ENCODE measurements around the gene ZFPM1. TPM values are rescaled to one million over a fixed set of nuclear protein-coding genes. Genes with fewer than 3 reads are reported as not detected.

ZFPM1 gene
- total RNA-seq, 3 donors from 2014 or later (not counting 1 experiment from before 2014, with no cell fraction given): 56.3 to 71.0 (median 64.6) TPM

- Histone ChIP-seq H3K27ac (ENCODE audit: low read length) (no peak overlapping the region), H3K4me1 (ENCODE audit: control insufficient read depth, insufficient read depth, low read length) (peaks cover 16% of the 10 kb centered on the region), H3K36me3 (ENCODE audit: control insufficient read depth, insufficient read depth, low read length) (peaks cover 7% of the 10 kb centered on the region), H3K9me3 (ENCODE audit: control insufficient read depth, insufficient read depth, low read length) (no peaks in the 10 kb centered on the region), H3K27me3 (ENCODE audit: control insufficient read depth, insufficient read depth, low read length) (no peaks in the 10 kb centered on the region), H3K4me3 (ENCODE audit: low read length) (no peak overlapping the region)
- DNase-seq: no peak
- ATAC-seq: no peak
- no peaks in the 10 kb centered on the region for H3K27me3 Mint-ChIP-seq (ENCODE audit: low read depth in 2 of 2)
- intact Hi-C loops (cut with micrococcal nuclease): no loop called here
- peaks cover 0 to 11% of the 10 kb centered on the region in 2 donors for H3K9me3 Mint-ChIP-seq
- WGBS (ENCODE audit: insufficient coverage): 99% methylated on average over 3 of the region's 3 CpGs
- H3K4me3 Mint-ChIP-seq: no peak overlapping the region
- TF ChIP-seq CTCF (IDR thresholded peaks at IDR 0.05): no peak
- no peaks in the 10 kb centered on the region for H3K36me3 Mint-ChIP-seq
- H3K27ac Mint-ChIP-seq: peak overlapping the region in 1 of 2 donors; percentile 51
- H3K4me1 Mint-ChIP-seq: peaks cover 0 to 61% of the 10 kb centered on the region in 2 donors
Measured at GRCh38 chr16:88519938-88520653, 67.0 kb downstream of the ZFPM1 start.

GRCh38 chr16:88521674-88522073 is 68.6 kb downstream of the ZFPM1 start:
- Histone ChIP-seq H3K36me3 (ENCODE audit: control insufficient read depth, insufficient read depth, low read length) (no peaks in the 10 kb centered on the region), H3K27me3 (ENCODE audit: control insufficient read depth, insufficient read depth, low read length) (no peaks in the 10 kb centered on the region), H3K27ac (ENCODE audit: low read length) (no peak overlapping the region), H3K4me3 (ENCODE audit: low read length) (no peak overlapping the region), H3K4me1 (ENCODE audit: control insufficient read depth, insufficient read depth, low read length) (peaks cover 31% of the 10 kb centered on the region), H3K9me3 (ENCODE audit: control insufficient read depth, insufficient read depth, low read length) (no peaks in the 10 kb centered on the region)
- Mint-ChIP-seq H3K27ac (peak overlapping the region in 1 of 2 donors; percentile 18), H3K27me3 (ENCODE audit: low read depth in 2 of 2) (no peaks in the 10 kb centered on the region), H3K36me3 (no peaks in the 10 kb centered on the region), H3K4me3 (no peak overlapping the region), H3K9me3 (peaks cover 0 to 11% of the 10 kb centered on the region in 2 donors), H3K4me1 (peaks cover 8 to 65% of the 10 kb centered on the region in 2 donors)
- DNase-seq: no peak
- no peak for ATAC-seq
- WGBS (ENCODE audit: insufficient coverage): 94% methylated on average over 9 of the region's 9 CpGs
- intact Hi-C loops (cut with micrococcal nuclease): no loop called here
- no peak for TF ChIP-seq CTCF (IDR thresholded peaks at IDR 0.05)

- Mint-ChIP-seq H3K4me3 (no peak overlapping the region), H3K36me3 (no peaks in the 10 kb centered on the region), H3K27ac (peak overlapping the region in 1 of 2 donors; percentile 65), H3K27me3 (ENCODE audit: low read depth in 2 of 2) (no peaks in the 10 kb centered on the region), H3K4me1 (peaks cover 8 to 60% of the 10 kb centered on the region in 2 donors), H3K9me3 (peaks cover 0 to 9% of the 10 kb centered on the region in 2 donors)
- Histone ChIP-seq H3K27ac (ENCODE audit: low read length) (no peak overlapping the region), H3K9me3 (ENCODE audit: control insufficient read depth, insufficient read depth, low read length) (no peaks in the 10 kb centered on the region), H3K36me3 (ENCODE audit: control insufficient read depth, insufficient read depth, low read length) (no peaks in the 10 kb centered on the region), H3K4me3 (ENCODE audit: low read length) (no peak overlapping the region), H3K27me3 (ENCODE audit: control insufficient read depth, insufficient read depth, low read length) (no peaks in the 10 kb centered on the region), H3K4me1 (ENCODE audit: control insufficient read depth, insufficient read depth, low read length) (peaks cover 39% of the 10 kb centered on the region)
- intact Hi-C loops (cut with micrococcal nuclease): no loop called here
- no peak for ATAC-seq
- no peak for DNase-seq
- no peak for TF ChIP-seq CTCF (IDR thresholded peaks at IDR 0.05)
- WGBS (ENCODE audit: insufficient coverage): 95% methylated on average over 24 of the region's 24 CpGs
Measured at GRCh38 chr16:88522276-88522949, 69.3 kb downstream of the ZFPM1 start.

All from natural killer cell (primary cell).